ENCODE measurements around the gene DDX56.
A peak's percentile ranks its signal among the peaks of the same experiment; 100 is the strongest.
"Not testable (repeated sequence)": the region's sequence is repeated elsewhere in the genome, so short reads cannot be mapped to it uniquely, and the experiment has no call there.

Gene DDX56

GRCh38 chr7:44563171-44563679 lies 10.5 kb downstream of the DDX56 start:
- no peak for DNase-seq (ENCODE audit: low read depth, low spot score)

DNA sequence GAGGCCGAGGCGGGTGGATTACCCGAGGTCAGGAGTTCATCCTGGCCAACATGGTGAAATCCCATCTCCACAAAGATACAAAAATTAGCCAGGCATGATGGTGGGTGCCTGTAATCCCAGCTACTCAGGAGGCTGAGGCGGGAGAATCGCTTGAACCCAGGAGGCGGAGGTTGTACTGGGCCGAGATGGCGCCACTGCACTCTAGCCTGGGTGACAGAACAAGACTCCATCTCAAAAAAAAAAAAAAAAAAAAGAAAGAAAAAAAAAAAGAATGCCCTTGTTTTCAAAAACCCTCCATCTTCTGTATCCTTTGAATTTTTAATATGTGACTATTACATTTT lies 11.1 kb downstream of the DDX56 start:
- DNase-seq (ENCODE audit: low read depth, low spot score), result not testable (repeated sequence)

DNA sequence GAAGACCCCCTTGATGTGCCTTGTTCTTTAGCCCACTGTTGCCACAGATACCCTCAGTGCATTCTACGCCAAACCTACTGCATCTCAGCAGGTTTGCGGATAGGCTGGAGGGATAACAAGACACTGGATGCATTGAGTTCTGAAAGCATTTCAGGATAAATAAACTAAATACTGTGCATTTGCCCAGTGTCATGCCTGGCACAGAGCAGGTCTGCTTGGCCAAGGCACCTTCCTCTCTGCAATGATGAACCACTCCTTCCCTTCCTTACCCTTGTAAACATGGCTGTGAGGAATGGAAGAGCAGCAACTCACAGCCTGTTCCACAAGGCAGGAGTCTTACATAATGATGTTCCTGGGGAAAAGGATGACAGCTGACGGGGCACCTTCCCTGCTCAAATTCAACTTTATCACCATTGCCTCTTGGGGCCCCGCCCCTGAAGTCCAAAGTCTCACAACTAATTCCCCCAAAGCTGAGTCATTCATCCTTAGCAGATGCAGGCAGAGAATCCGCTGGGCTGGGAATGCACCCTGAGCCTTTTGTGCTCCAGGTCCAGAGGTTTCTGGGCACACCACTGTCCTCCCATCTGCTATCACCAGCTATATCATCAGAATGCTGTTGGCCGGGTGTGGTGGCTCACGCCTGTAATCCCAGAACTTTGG lies 11.6 kb downstream of the DDX56 start:
- DNase-seq (ENCODE audit: low read depth, low spot score), result no peak

DNA sequence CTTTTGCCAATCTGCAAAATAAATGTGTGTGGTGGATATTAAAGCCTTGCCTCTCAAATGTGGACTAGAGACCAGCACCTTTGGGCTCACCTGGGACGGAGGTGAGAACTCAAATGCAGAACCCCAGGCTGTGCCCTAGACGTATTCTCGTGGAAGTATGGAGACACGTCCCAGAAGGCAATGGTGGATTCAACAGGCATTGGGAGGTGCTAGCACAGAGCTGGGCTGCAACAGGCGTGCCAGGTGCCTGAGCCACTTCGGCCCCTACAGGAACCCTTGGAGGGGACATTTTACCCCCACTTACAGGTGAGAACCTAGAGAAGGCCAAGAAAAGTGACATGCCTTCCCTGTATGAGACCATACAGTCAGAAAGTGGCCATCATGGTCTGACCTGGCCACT lies 12.2 kb downstream of the DDX56 start:
- no peak for DNase-seq (ENCODE audit: low read depth, low spot score)

- DNase-seq (ENCODE audit: low read depth, low spot score), result no peak
These were observed 14.2 kb downstream of the DDX56 start for GRCh38 chr7:44559485-44559884.

- no peak for DNase-seq (ENCODE audit: low read depth, low spot score)
These were observed 16.2 kb downstream of the DDX56 start for GRCh38 chr7:44557485-44557884.

DNA sequence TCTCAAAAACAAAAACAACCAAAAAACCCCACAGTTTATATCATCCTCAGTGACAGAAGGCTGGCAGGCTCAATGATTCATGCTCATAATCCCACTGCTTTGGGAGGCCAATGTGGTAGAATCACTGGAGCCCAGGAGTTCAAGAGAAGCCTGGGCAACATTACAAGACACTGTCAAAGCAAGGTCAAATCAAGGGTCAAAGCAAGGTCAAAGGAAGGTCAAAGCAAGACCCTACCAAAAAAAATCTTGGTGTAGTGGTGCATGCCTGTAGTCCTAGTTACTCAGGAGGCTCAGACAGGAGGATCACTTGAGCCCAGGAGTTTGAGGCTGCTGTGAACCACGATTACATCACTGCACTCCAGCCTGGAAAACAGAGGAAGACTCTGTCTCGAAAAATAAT lies 18.4 kb downstream of the DDX56 start:
- no peak for DNase-seq (ENCODE audit: low read depth, low spot score)

- DNase-seq (ENCODE audit: low read depth, low spot score), result not testable (repeated sequence)
These were observed 21.2 kb downstream of the DDX56 start for GRCh38 chr7:44552473-44553005.

DNA sequence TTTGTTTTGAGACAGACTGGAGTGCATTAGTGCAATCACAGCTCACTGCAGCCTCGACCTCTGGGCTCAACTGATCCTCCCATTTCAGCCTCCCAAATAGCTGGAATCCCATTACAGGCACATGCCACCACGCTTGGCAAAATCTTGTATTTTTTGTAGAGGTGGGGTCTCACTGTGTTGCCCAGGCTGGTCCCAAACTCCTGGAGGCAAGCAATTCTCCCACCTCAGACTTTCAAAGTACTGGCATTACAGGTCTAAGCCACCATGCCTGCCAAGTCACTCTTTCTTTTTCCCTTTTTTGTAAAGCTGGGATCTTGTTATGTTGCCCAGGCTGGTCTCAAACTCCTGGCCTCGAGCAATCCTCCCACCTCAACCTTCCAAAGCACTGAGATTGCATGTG lies 24.3 kb downstream of the DDX56 start:
- no peak for DNase-seq (ENCODE audit: low read depth, low spot score)

- no peak for DNase-seq (ENCODE audit: low read depth, low spot score)
These were observed 24.8 kb downstream of the DDX56 start for GRCh38 chr7:44548893-44549292.

DNA sequence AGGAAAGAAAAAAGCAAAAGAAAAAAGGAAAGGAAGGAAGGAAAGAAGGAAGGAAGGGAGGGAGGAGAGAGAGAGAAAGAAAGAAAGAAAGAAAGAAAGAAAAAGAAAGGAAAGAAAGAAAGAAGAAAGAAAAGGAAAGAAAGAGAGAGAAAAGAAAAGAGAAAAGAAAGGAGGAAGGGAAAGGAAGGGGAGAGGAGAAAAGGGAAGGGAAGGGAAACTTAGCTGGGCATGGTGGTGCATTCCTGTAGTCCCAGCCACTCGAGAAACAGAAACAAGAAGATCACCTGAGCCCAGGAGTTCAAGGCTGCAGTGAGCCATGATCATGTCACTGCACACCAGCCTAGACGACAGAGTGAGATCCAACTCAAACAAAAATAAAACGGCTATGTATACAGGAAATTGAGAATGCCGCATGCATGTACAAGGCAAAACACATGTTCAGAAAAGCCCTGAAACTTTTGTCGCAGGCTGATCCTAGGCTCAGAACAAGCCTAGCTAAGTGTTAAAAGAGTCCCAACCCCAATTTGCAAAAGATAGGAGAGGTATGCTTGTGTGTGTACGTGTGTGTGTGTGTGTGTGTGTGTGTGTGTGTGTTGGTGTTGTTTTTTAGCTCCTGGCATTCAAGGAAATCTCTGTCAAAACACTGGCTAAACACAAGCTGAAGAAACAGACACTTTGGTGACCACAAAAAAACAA lies 26.0 kb downstream of the DDX56 start:
- DNase-seq (ENCODE audit: low read depth, low spot score), result peak; percentile 67

- no peak for DNase-seq (ENCODE audit: low read depth, low spot score)
These were observed 31.7 kb downstream of the DDX56 start for GRCh38 chr7:44541876-44542610.

GRCh38 chr7:44541028-44541869 lies 32.5 kb downstream of the DDX56 start, which contains the start of gene NPC1L1:
TSS of gene NPC1L1 (minus strand) at chr7:44541330. CDS start at chr7:44541259, 71 bp downstream.
- DNase-seq (ENCODE audit: low read depth, low spot score), result no peak

- DNase-seq (ENCODE audit: low read depth, low spot score), result no peak
These were observed 33.1 kb downstream of the DDX56 start for GRCh38 chr7:44540592-44541027.

DNA sequence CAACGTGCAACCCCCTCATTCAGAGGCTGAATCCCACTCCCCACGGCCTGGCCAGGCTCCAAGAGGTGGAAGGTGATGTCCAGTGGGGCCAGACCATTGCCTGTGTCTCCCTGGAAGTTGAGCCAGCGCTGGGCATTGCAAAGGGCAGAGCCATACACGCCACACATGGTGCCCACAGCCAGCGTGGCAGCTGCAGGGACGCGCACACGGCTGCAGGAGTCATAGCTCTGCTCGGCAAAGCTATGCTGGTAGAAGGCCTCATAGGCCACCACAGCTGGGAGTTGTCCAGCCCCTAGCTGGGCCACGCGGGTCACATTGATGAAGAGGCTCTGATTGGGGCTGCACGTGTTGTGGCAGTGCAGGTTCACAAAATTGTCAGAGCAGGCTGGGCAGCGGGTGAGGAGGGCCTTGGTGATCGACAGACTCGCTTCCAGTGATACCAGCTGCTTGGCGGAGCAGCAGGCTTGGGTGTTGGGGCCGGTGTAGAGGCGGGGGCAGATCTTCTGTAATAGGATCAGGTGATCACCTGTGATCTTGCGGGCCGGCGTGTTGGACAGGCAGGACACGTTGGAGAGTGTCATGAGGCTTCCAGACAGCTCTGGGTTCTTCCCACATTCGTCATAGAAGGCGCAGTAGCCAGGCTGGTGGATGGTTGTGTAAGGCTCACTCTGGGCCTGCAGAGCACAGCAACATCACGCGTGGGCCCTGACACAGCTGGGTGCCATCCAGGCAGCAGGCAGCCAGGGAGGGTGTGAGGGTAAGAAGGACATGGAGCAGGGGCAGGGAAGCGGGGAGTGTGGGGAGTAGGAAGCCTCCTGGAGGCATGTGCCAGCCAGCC lies 33.8 kb downstream of the DDX56 start:
- DNase-seq (ENCODE audit: low read depth, low spot score), result no peak

- no peak for DNase-seq (ENCODE audit: low read depth, low spot score)
These were observed 34.7 kb downstream of the DDX56 start for GRCh38 chr7:44538798-44539668.

DNA sequence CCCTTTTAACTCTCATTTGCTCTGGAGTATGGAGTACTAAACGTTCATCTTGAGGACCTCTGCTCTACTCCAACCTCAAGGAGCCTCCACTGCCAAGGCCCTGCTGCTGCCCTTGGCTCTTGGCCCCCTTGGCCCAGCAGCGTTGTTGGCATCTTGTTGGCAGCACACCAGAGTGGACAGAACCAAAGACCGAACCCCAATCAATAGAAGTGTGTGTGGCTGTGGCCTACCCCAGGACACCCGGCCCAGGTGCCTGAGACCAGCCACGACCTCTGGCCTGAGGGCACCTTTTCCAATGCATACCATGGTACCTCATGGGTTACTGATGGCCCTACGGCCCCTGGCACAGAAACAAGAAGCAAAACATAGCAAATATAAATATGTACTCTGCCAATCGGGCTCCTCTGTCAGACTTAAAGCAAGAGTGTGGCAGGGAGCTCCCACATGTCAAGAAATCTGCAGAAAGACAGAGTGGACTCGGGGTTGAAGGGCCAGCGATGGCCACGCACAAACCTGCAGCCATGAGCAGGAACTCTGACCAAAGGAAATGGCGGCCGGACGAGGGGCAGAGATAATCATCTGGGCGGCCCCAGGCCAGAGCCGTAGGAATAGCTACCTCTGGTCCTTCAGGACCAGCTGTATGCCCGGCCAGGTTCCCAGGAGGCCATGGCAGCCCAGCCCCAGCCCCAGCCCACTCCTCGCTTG lies 35.5 kb downstream of the DDX56 start:
- DNase-seq (ENCODE audit: low read depth, low spot score), result no peak

DNA sequence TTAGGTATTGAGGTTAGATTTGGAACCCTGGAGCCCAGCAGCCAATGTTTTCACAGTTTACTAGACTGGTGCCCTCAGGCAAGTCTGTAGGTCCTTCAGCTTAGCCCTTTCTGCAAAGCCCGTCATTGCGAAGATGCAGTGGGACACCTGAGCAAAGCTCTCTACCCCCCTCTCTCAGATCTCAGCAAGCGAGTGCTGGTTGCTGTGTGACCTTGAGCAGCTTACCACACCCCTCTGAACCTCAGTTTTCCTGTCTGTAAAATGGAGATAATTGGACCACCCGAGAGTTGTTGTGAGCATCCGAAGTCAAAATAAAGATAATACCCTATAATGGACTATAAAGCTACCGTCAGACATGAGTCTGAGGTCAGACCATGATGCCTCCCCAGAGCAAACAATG lies 36.3 kb downstream of the DDX56 start:
- DNase-seq (ENCODE audit: low read depth, low spot score), result no peak

DNA sequence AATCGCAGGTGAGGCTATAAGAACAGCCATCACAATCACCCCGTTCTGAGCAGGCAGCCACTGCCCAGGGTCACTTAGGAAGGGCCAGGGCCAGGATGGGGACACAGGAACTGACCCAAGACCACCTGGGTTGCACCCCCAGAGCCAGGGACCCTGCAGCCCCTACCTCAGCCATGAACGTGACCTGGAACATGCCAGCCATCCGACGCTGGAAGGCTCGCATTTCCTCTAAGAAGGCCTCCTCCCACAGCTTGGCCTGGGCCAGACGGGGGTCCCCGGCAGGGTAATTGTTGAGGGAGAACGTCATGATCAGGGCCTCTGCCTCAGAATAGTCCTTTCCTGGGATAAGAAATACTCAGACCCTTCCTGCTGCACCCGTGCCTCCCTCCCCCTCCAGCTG lies 37.6 kb downstream of the DDX56 start:
- no peak for DNase-seq (ENCODE audit: low read depth, low spot score)

All from brain pericyte (primary cell).